GM12891 (cell line): ENCODE results near the gene YRDC.

Experiments used
- POLR2A ChIP-seq: IDR thresholded peaks from 2 replicates; pipeline ENCODE4 v1.6.1; 2011; ENCODE audit warnings: low read depth, low read length, control low read depth
- POLR2AphosphoS5 ChIP-seq: IDR thresholded peaks from 2 replicates; pipeline ENCODE4 v1.6.1; 2011; ENCODE audit warnings: low read depth, low read length, control low read depth
- POU2F2 ChIP-seq: IDR thresholded peaks from 2 replicates; pipeline ENCODE4 v1.6.1; 2011; ENCODE audit warnings: low read depth, mild to moderate bottlenecking, control low read depth, low read length, moderate library complexity
- SPI1 ChIP-seq: IDR thresholded peaks from 2 replicates; pipeline ENCODE4 v1.6.1; 2011; ENCODE audit warnings: low read depth, low read length, control low read depth
- TAF1 ChIP-seq: IDR thresholded peaks from 2 replicates; pipeline ENCODE4 v1.6.1; 2011; ENCODE audit warnings: low read depth, low read length, control low read depth

GRCh38 chr1:37851782-37852210 lies 43.8 kb upstream of the YRDC start:
- no peak for TF ChIP-seq POLR2A
- TF ChIP-seq POLR2AphosphoS5: no peak
- TF ChIP-seq TAF1: no peak
- TF ChIP-seq SPI1: peak; percentile 63
- TF ChIP-seq POU2F2: no peak
